Esophagus squamous epithelium (tissue), 4 donors: ENCODE measurements around the gene DARS1.

Experiments used
- CTCF ChIP-seq, 6 experiments: fragments of 450-650 bp in 4 of 6; fragments of 200-600 bp in 2 of 6; sonication (generic) in 2 of 6; IDR thresholded peaks; one replicate each; pipeline ENCODE4 v1.5.1; 2016 to 2019; ENCODE audit warnings: antibody characterized with exemption in 6 of 6, mild to moderate bottlenecking in 4 of 6, moderate library complexity in 4 of 6
- POLR2A ChIP-seq, 4 donors: fragments of 450-650 bp; IDR thresholded peaks; one replicate each; pipeline ENCODE4 v1.6.1; 2017; ENCODE audit warnings: antibody characterized with exemption in 4 of 4, mild to moderate bottlenecking in 4 of 4, moderate library complexity in 3 of 4

GRCh38 chr2:136014411-136014810 lies 29.0 kb upstream of the DARS1 start:
- TF ChIP-seq CTCF (IDR thresholded peaks at IDR 0.05): no peak
- no peak for TF ChIP-seq POLR2A (IDR thresholded peaks at IDR 0.05)
